Body of pancreas (tissue), 4 donors: Measurements from ENCODE around the gene TBX21.

ENCODE experiments used
- POLR2A ChIP-seq, 3 donors: fragments of 450-650 bp; IDR thresholded peaks; one replicate each; pipeline ENCODE4 v1.6.1; 2016; ENCODE audit warnings: antibody characterized with exemption in 3 of 3, mild to moderate bottlenecking in 2 of 3
- TF ChIP-seq, protein P1 (sequence below), 7 experiments: fragments of 450-650 bp in 4 of 7; fragments of 200-600 bp in 3 of 7; sonication (generic) in 3 of 7; IDR thresholded peaks; one replicate each; pipeline ENCODE4 v1.5.1; 2016 to 2019; ENCODE audit warnings: antibody characterized with exemption in 7 of 7

DNA sequence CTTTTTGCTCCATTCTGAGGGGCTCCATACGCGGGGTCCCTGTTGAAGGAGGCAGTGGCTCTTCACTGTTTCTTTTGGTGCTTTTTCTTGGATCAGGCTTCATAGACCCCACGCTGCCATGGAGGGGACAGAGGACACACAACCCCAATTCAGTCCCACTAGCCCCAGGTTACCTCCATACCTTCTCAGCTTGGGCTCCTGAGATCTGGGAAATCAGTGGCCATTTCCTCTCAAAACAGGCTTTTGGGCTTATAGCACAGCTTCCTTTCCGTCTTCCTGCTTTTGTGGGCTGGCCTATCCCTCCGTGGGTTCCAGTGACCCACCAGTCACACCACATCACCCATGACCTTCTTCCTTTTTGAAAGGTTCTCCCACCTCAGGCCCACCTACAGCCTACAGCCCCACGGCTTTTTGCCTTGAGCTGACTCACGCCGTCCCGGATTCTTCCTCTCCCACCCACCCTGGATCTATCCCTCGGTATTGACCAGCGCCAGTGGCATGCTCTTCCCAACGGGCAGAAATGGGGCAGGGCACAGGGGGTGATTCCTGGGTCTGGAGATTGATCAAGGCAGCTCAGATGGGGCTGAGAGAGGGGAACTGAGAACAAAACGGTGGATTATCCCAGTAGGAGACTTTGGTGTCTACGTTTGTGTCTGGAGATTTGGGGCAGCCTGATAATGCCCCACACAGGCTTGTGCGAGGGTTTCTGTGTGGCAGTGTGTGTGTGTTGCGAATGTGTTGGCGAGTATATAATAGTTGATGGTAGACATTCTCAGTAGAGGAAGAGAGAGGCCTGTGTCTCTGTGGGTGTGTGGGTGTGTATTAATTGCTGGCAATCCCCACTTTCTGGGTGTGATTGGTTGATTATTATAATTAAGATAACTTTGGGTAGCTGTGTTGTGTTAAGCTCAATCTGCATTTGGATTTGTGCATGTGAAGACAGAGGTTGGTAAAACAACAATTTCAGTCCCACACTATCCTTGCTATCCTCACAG lies 3.8 kb downstream of the TBX21 start:
- TF ChIP-seq, protein P1, sequence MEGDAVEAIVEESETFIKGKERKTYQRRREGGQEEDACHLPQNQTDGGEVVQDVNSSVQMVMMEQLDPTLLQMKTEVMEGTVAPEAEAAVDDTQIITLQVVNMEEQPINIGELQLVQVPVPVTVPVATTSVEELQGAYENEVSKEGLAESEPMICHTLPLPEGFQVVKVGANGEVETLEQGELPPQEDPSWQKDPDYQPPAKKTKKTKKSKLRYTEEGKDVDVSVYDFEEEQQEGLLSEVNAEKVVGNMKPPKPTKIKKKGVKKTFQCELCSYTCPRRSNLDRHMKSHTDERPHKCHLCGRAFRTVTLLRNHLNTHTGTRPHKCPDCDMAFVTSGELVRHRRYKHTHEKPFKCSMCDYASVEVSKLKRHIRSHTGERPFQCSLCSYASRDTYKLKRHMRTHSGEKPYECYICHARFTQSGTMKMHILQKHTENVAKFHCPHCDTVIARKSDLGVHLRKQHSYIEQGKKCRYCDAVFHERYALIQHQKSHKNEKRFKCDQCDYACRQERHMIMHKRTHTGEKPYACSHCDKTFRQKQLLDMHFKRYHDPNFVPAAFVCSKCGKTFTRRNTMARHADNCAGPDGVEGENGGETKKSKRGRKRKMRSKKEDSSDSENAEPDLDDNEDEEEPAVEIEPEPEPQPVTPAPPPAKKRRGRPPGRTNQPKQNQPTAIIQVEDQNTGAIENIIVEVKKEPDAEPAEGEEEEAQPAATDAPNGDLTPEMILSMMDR (IDR thresholded peaks at IDR 0.05): no peak
- no peak for TF ChIP-seq POLR2A (IDR thresholded peaks at IDR 0.05)
